Measurements from ENCODE around the gene ASXL2. TPM values are rescaled to one million over a fixed set of nuclear protein-coding genes. Genes with fewer than 3 reads are reported as not detected.

Gene ASXL2
- total RNA-seq, 1 experiment from 2014 or later, result 34.5 TPM

DNA sequence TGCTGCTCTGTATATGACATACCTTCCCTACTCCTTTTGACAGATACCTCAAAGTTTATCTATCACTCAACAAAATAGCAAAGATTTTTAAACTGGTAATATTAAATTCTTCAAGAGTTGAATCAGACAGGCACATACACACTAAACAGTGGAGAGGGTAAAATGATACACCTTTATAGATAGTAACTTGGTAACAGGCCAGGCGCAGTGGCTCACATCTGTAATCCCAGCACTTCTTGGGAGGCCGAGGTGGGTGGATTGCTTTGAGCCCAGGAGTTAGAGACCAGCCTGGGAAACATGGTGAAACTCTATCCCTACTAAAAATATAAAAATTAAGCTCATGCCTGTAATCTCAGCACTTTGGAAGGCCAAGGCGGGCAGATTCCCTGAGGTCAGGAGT lies 23.2 kb downstream of the ASXL2 start:
- H3K9me3 ChIP-seq (ENCODE audit: insufficient read depth, low read depth), result no peaks in the 10 kb centered on the region

DNA sequence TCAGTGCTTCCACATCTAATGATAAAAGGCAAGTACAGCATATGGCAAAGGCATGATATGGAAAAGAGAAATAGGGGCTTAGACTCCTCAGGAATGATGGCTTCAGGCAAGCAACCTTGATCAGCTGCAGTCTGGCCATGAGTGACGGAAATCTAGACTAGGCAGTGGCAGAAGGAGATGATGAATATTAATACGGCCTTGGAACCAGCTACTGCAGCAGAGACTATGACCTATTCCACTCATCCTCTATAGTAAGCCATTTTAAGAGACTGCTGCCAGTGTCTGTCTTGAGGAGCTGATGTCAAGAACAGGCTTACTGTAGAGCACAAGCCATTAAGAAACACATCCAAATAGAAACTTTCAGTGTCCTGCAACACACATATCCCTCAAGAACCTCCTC lies 23.7 kb downstream of the ASXL2 start:
- H3F3A ChIP-seq (ENCODE audit: insufficient read depth, low read depth), result peaks cover 26% of the 10 kb centered on the region

More for the DNA sequence above, 23.2 kb downstream of the ASXL2 start:
- Histone ChIP-seq H3F3A (ENCODE audit: insufficient read depth, low read depth) (peaks cover 26% of the 10 kb centered on the region), H3K79me2 (ENCODE audit: low read depth) (peaks cover 59% of the 10 kb centered on the region), H3K4me2 (no peak overlapping the region), H3K36me3 (ENCODE audit: low read depth) (no peaks in the 10 kb centered on the region), H3K9me2 (ENCODE audit: insufficient read depth) (no peaks in the 10 kb centered on the region), H4K20me1 (ENCODE audit: insufficient read depth) (peaks cover 67% of the 10 kb centered on the region), H2AFZ (no peak overlapping the region), H3K27me3 (ENCODE audit: insufficient read depth, low read depth) (no peaks in the 10 kb centered on the region), H3K4me3 (no peak overlapping the region), H3K27ac (no peak overlapping the region), H3K4me1 (replicated peaks; ENCODE audit: insufficient read depth) (peaks cover 11% of the 10 kb centered on the region)
- DNase-seq, result no peak
- CTCF ChIA-PET, result interaction anchor here (0.6 kb wide), 1 partner anchor 1149 kb away, joined by 17 read pairs; no protein-coding TSS in a partner anchor
- POLR2A ChIA-PET (ENCODE audit: unreplicated experiment), result interaction anchor here (0.5 kb wide), 1 partner anchor 15 kb away, joined by 3 read pairs; no protein-coding TSS in a partner anchor
- TF ChIP-seq, protein P1, sequence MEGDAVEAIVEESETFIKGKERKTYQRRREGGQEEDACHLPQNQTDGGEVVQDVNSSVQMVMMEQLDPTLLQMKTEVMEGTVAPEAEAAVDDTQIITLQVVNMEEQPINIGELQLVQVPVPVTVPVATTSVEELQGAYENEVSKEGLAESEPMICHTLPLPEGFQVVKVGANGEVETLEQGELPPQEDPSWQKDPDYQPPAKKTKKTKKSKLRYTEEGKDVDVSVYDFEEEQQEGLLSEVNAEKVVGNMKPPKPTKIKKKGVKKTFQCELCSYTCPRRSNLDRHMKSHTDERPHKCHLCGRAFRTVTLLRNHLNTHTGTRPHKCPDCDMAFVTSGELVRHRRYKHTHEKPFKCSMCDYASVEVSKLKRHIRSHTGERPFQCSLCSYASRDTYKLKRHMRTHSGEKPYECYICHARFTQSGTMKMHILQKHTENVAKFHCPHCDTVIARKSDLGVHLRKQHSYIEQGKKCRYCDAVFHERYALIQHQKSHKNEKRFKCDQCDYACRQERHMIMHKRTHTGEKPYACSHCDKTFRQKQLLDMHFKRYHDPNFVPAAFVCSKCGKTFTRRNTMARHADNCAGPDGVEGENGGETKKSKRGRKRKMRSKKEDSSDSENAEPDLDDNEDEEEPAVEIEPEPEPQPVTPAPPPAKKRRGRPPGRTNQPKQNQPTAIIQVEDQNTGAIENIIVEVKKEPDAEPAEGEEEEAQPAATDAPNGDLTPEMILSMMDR (conservative IDR thresholded peaks at IDR 0.05), result no peak
- TF ChIP-seq EZH2 (IDR thresholded peaks at IDR 0.05; ENCODE audit: low read depth), result no peak
- intact Hi-C loops (cut with micrococcal nuclease; ENCODE audit: unreplicated experiment), result loop anchor here (10.0 kb wide), 1 partner anchor 480 kb away; no protein-coding TSS in a partner anchor
- no TSS peak for BruUV-seq (replicated peaks)

DNA sequence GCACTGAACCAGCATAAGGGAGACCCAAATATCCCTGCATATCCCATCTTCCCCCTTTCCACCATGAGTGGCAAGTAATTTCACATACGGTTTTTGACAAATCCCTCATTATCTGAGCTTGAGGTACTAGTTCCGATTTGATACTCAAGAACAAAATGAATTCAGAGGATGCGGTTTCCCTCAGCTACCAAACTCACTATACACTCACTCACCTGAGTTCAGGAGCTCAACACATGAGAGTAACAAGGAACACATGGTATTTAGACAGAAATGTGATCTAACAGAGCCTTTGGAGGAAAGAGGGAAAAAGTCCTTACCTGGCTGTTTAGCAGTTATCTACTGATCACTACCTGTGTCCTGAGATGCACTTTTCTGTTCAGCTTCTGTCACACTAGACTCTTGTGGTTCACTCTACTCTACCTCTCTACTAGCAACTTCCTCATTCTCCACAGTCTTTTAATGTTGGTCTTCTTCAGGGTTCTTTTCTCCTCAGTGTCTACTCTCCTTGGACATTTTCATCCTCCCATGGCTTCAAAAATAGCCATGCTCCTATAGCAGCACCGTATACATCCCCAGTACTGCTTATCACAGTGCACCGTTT lies 25.1 kb downstream of the ASXL2 start:
- Histone ChIP-seq H3F3A (ENCODE audit: insufficient read depth, low read depth) (peaks cover 26% of the 10 kb centered on the region), H3K36me3 (ENCODE audit: low read depth) (no peaks in the 10 kb centered on the region), H2AFZ (no peak overlapping the region), H3K9me2 (ENCODE audit: insufficient read depth) (no peaks in the 10 kb centered on the region), H3K4me2 (no peak overlapping the region), H3K27me3 (ENCODE audit: insufficient read depth, low read depth) (no peaks in the 10 kb centered on the region), H3K79me2 (ENCODE audit: low read depth) (peaks cover 52% of the 10 kb centered on the region), H3K9me3 (ENCODE audit: insufficient read depth, low read depth) (no peaks in the 10 kb centered on the region), H4K20me1 (ENCODE audit: insufficient read depth) (peaks cover 53% of the 10 kb centered on the region), H3K4me1 (replicated peaks; ENCODE audit: insufficient read depth) (peaks cover 11% of the 10 kb centered on the region), H3K4me3 (no peak overlapping the region), H3K27ac (peak overlapping the region; percentile 1; the same call in 1 of the 2 replicates)
- TF ChIP-seq EZH2 (IDR thresholded peaks at IDR 0.05; ENCODE audit: low read depth), result no peak
- TF ChIP-seq, protein P1 (conservative IDR thresholded peaks at IDR 0.05), result no peak
- BruUV-seq (replicated peaks), result no TSS peak
- POLR2A ChIA-PET (ENCODE audit: unreplicated experiment), result no interaction called here
- intact Hi-C loops (cut with micrococcal nuclease; ENCODE audit: unreplicated experiment), result loop anchor here (2.0 to 10.0 kb wide), 2 partner anchors 246 to 482 kb away; no protein-coding TSS in a partner anchor
- DNase-seq, result no peak
- CTCF ChIA-PET, result interaction anchor here (0.6 kb wide), 1 partner anchor 1076 kb away, joined by 8 read pairs; no protein-coding TSS in a partner anchor

More for the DNA sequence above, 23.7 kb downstream of the ASXL2 start:
- CTCF ChIA-PET, result interaction anchor here (0.9 kb wide), 1 partner anchor 137 kb away, joined by 4 read pairs; no protein-coding TSS in a partner anchor
- no TSS peak for BruUV-seq (replicated peaks)
- TF ChIP-seq, protein P1 (conservative IDR thresholded peaks at IDR 0.05), result no peak
- no peak for TF ChIP-seq EZH2 (IDR thresholded peaks at IDR 0.05; ENCODE audit: low read depth)
- no peaks in the 10 kb centered on the region for H3K27me3 ChIP-seq (ENCODE audit: insufficient read depth, low read depth)
- H2AFZ ChIP-seq, result no peak overlapping the region
- peaks cover 11% of the 10 kb centered on the region for H3K4me1 ChIP-seq (replicated peaks; ENCODE audit: insufficient read depth)
- no peaks in the 10 kb centered on the region for H3K9me3 ChIP-seq (ENCODE audit: insufficient read depth, low read depth)
- H3K9me2 ChIP-seq (ENCODE audit: insufficient read depth), result no peaks in the 10 kb centered on the region
- no peak for DNase-seq
- peaks cover 65% of the 10 kb centered on the region for H4K20me1 ChIP-seq (ENCODE audit: insufficient read depth)
- POLR2A ChIA-PET (ENCODE audit: unreplicated experiment), result interaction anchor here (0.5 kb wide), 1 partner anchor 16 kb away, joined by 3 read pairs; no protein-coding TSS in a partner anchor
- intact Hi-C loops (cut with micrococcal nuclease; ENCODE audit: unreplicated experiment), result loop anchor here (10.0 kb wide), 1 partner anchor 480 kb away; no protein-coding TSS in a partner anchor
- H3K27ac ChIP-seq, result no peak overlapping the region
- no peak overlapping the region for H3K4me3 ChIP-seq
- no peaks in the 10 kb centered on the region for H3K36me3 ChIP-seq (ENCODE audit: low read depth)
- H3K4me2 ChIP-seq, result no peak overlapping the region
- peaks cover 56% of the 10 kb centered on the region for H3K79me2 ChIP-seq (ENCODE audit: low read depth)

Measured in PC-9 (cell line).